Common myeloid progenitor, CD34-positive (primary cell): ENCODE measurements around the gene ROR1.

Source experiments
- CTCF ChIA-PET: fragments of 350-600 bp; sonication (Branson Sonifier 250); formaldehyde crosslinking; loops from one replicate; lab custom pipeline; 2021; ENCODE audit warnings: antibody characterized with exemption; lab: Charles Lee
- POLR2A ChIA-PET: fragments of 350-600 bp; sonication (Branson Sonifier 250); formaldehyde crosslinking; loops from one replicate; lab custom pipeline; 2021; ENCODE audit warnings: antibody characterized with exemption; lab: Charles Lee
- DNase-seq, 3 donors: peaks; one replicate each; pipeline versions ENCODE4 v3.0.0 to v3.0.0-alpha.2; 2013
- H3K27ac ChIP-seq, 2 experiments: 1 replicate in 1 of 2; 2 replicates in 1 of 2; pipeline ENCODE4 v1.7.0; 2013; ENCODE audit warnings: inconsistent platforms in 2 of 2, low read length in 2 of 2, mild to moderate bottlenecking in 2 of 2, low read depth in 1 of 2, moderate library complexity in 1 of 2; ENCODE audit not compliant: severe bottlenecking in 2 of 2, insufficient read depth in 1 of 2, poor library complexity in 1 of 2
- H3K27me3 ChIP-seq, 5 experiments: replicated peaks in 2 of 5; 1 replicate in 3 of 5; 2 replicates in 2 of 5; pipeline versions ENCODE4 v1.6.1 to v1.7.0; 2013; ENCODE audit warnings: low read length in 4 of 5, mild to moderate bottlenecking in 2 of 5, moderate library complexity in 2 of 5, inconsistent platforms in 1 of 5; ENCODE audit not compliant: insufficient read depth in 5 of 5, control insufficient read depth in 4 of 5
- H3K36me3 ChIP-seq, 4 experiments: 1 replicate in 2 of 4; 2 replicates in 2 of 4; pipeline versions ENCODE4 v1.6.1 to v1.7.0; 2013; ENCODE audit warnings: low read length in 3 of 4, control low read depth in 1 of 4, mild to moderate bottlenecking in 1 of 4; ENCODE audit not compliant: control insufficient read depth in 4 of 4, insufficient read depth in 4 of 4
- H3K4me1 ChIP-seq, 4 experiments: 1 replicate in 3 of 4; 2 replicates in 1 of 4; pipeline versions ENCODE4 v1.6.1 to v1.7.1; 2013; ENCODE audit warnings: low read length in 3 of 4, mild to moderate bottlenecking in 3 of 4, control low read depth in 1 of 4, inconsistent platforms in 1 of 4, moderate library complexity in 1 of 4; ENCODE audit not compliant: control insufficient read depth in 4 of 4, insufficient read depth in 4 of 4; ENCODE audit errors: control extremely low read depth in 1 of 4
- H3K4me3 ChIP-seq, 7 experiments: 1 replicate in 4 of 7; 2 replicates in 3 of 7; pipeline versions ENCODE4 v1.5.1 to v1.7.0; 2013; ENCODE audit warnings: mild to moderate bottlenecking in 7 of 7, low read length in 6 of 7, moderate library complexity in 6 of 7, inconsistent platforms in 2 of 7, low read depth in 2 of 7, control low read depth in 1 of 7; ENCODE audit not compliant: insufficient read depth in 4 of 7, control insufficient read depth in 1 of 7; ENCODE audit errors: extremely low read depth in 1 of 7
- H3K9me3 ChIP-seq, 5 experiments: 1 replicate in 4 of 5; 2 replicates in 1 of 5; pipeline versions ENCODE4 v1.6.1 to v1.7.1; 2013; ENCODE audit warnings: low read length in 4 of 5, mild to moderate bottlenecking in 2 of 5, inconsistent platforms in 1 of 5, low read depth in 1 of 5, moderate library complexity in 1 of 5; ENCODE audit not compliant: control insufficient read depth in 4 of 5, insufficient read depth in 2 of 5; ENCODE audit errors: control extremely low read depth in 1 of 5
- WGBS: methylation state at CpG from one replicate; pipeline ENCODE4 v1.1.5; 2013; ENCODE audit not compliant: insufficient coverage; 5-methylcytosine and 5-hydroxymethylcytosine counted together

ROR1 gene

GRCh38 chr1:64033667-64034220 lies 259.9 kb downstream of the ROR1 start:
- no peak overlapping the region for H3K27ac ChIP-seq
- 100% methylated on average over 2 of the region's 3 CpGs for WGBS

GRCh38 chr1:64036549-64036948 lies 262.7 kb downstream of the ROR1 start:
- Histone ChIP-seq H3K36me3 (no peaks in the 10 kb centered on the region), H3K27me3 (no peaks in the 10 kb centered on the region), H3K4me1 (no peaks in the 10 kb centered on the region), H3K9me3 (no peaks in the 10 kb centered on the region), H3K4me3 (no peak overlapping the region), H3K27ac (no peak overlapping the region)
- ChIA-PET POLR2A (no interaction called here), CTCF (no interaction called here)
- DNase-seq = no peak
- WGBS = 100% methylated on average over 1 of the region's 2 CpGs

More at GRCh38 chr1:64033667-64034220, 259.9 kb downstream of the ROR1 start:
- H3K4me3 ChIP-seq = no peak overlapping the region
- H3K27me3 ChIP-seq = no peaks in the 10 kb centered on the region
- DNase-seq = no peak
- H3K4me1 ChIP-seq = no peaks in the 10 kb centered on the region
- H3K9me3 ChIP-seq = no peaks in the 10 kb centered on the region
- no peaks in the 10 kb centered on the region for H3K36me3 ChIP-seq
- POLR2A ChIA-PET = interaction anchor here (0.6 kb wide), 1 partner anchor 20 kb away, joined by 3 read pairs; no protein-coding TSS in a partner anchor
- CTCF ChIA-PET = no interaction called here

GRCh38 chr1:64038119-64038518 lies 264.3 kb downstream of the ROR1 start:
- CTCF ChIA-PET = no interaction called here
- 90% methylated on average over 2 of the region's 4 CpGs for WGBS

GRCh38 chr1:64038965-64039364 lies 265.1 kb downstream of the ROR1 start:
- CTCF ChIA-PET = no interaction called here

More at GRCh38 chr1:64038119-64038518, 264.3 kb downstream of the ROR1 start:
- Histone ChIP-seq H3K4me3 (no peak overlapping the region), H3K4me1 (no peaks in the 10 kb centered on the region), H3K36me3 (no peaks in the 10 kb centered on the region), H3K27me3 (no peaks in the 10 kb centered on the region), H3K27ac (no peak overlapping the region), H3K9me3 (no peaks in the 10 kb centered on the region)
- DNase-seq = no peak
- POLR2A ChIA-PET = no interaction called here

GRCh38 chr1:64039390-64039926 lies 265.6 kb downstream of the ROR1 start:
- peak in 2 of 3 donors; percentile 3 to 4 for DNase-seq
- no peaks in the 10 kb centered on the region for H3K27me3 ChIP-seq
- H3K36me3 ChIP-seq = no peaks in the 10 kb centered on the region
- H3K9me3 ChIP-seq = no peaks in the 10 kb centered on the region
- no peaks in the 10 kb centered on the region for H3K4me1 ChIP-seq
- no peak overlapping the region for H3K27ac ChIP-seq
- WGBS = 53% methylated on average over 3 of the region's 3 CpGs
- POLR2A ChIA-PET = no interaction called here
- CTCF ChIA-PET = no interaction called here
- H3K4me3 ChIP-seq = no peak overlapping the region

More at GRCh38 chr1:64038965-64039364, 265.1 kb downstream of the ROR1 start:
- Histone ChIP-seq H3K4me3 (no peak overlapping the region), H3K27me3 (no peaks in the 10 kb centered on the region), H3K36me3 (no peaks in the 10 kb centered on the region), H3K9me3 (no peaks in the 10 kb centered on the region), H3K27ac (no peak overlapping the region), H3K4me1 (no peaks in the 10 kb centered on the region)
- WGBS = 86% methylated on average over 1 of the region's 1 CpG
- POLR2A ChIA-PET = no interaction called here
- no peak for DNase-seq

- Histone ChIP-seq H3K36me3 (no peaks in the 10 kb centered on the region), H3K4me1 (no peaks in the 10 kb centered on the region), H3K9me3 (no peaks in the 10 kb centered on the region), H3K27ac (no peak overlapping the region), H3K4me3 (no peak overlapping the region), H3K27me3 (no peaks in the 10 kb centered on the region)
- CTCF ChIA-PET = no interaction called here
- WGBS = 100% methylated on average over 1 of the region's 3 CpGs
- POLR2A ChIA-PET = no interaction called here
- DNase-seq = peak in 1 of 3 donors; percentile 12
Measured at GRCh38 chr1:64041371-64042131, 267.7 kb downstream of the ROR1 start.
